HepG2 (cell line): ENCODE results near the gene CA4. TPM values are rescaled to one million over a fixed set of nuclear protein-coding genes. Genes with fewer than 3 reads are reported as not detected.

Experiments
- ATAC-seq: fragments of 200-7000 bp; cut with Tn5 transposase; 3 replicates; pipeline ENCODE4 v1.9.1; 2020; ENCODE audit warnings: mild to moderate bottlenecking, moderate library complexity
- BruUV-seq: library from RNA; stranded (reverse); fragments of 400-500 nt; replicated peaks from 2 replicates; lab custom pipeline; 2021; lab: Mats Ljungman, UMichigan
- CTCF ChIA-PET: fragments of 300-600 bp; formaldehyde crosslinking; extraction: SDS; loops from one replicate; lab custom pipeline; 2021; ENCODE audit warnings: low total read pairs, inconsistent platforms, low intra/inter-chr PET ratio; lab: Yijun Ruan, JAX
- POLR2A ChIA-PET: fragments of 350-600 bp; sonication (Branson Sonifier 250); formaldehyde crosslinking; loops from one replicate; lab custom pipeline; 2020; ENCODE audit warnings: antibody characterized with exemption, inconsistent platforms; lab: Yijun Ruan, JAX
- DNase-seq: peaks from one replicate; pipeline ENCODE4 v3.0.0-alpha.2; 2015; ENCODE audit warnings: low spot score
- FAIRE-seq: peaks from 3 replicates; lab custom pipeline; 2011; peaks lifted over from hg19 to GRCh38; lab: Jason Lieb, UNC
- H2AFZ ChIP-seq: one replicate; pipeline ENCODE4 v1.6.1; 2011; ENCODE audit warnings: low read length, inconsistent platforms
- H3K27ac ChIP-seq: fragments of 300-600 bp; 3 replicates; pipeline ENCODE4 v1.8.0; 2011; ENCODE audit warnings: mixed run types, mild to moderate bottlenecking, mixed read lengths, low read length, inconsistent platforms; ENCODE audit not compliant: insufficient read depth; ENCODE audit errors: extremely low read length
- H3K27me3 ChIP-seq, 2 experiments: fragments of 200-600 bp in 1 of 2; 2 replicates in 1 of 2; 3 replicates in 1 of 2; pipeline versions ENCODE4 v1.6.0 to v1.8.0; 2011; ENCODE audit warnings: low read length in 2 of 2, mild to moderate bottlenecking in 2 of 2, moderate library complexity in 2 of 2, inconsistent platforms in 1 of 2; ENCODE audit not compliant: insufficient read depth in 2 of 2, control insufficient read depth in 1 of 2
- H3K36me3 ChIP-seq, 2 experiments: fragments of 200-600 bp in 1 of 2; replicated peaks in 1 of 2; 2 replicates in 1 of 2; 3 replicates in 1 of 2; pipeline versions ENCODE4 v1.5.1 to v1.8.0; 2011; ENCODE audit warnings: low read length in 2 of 2, inconsistent platforms in 1 of 2; ENCODE audit not compliant: insufficient read depth in 2 of 2, control insufficient read depth in 1 of 2
- H3K4me1 ChIP-seq: 2 replicates; pipeline ENCODE4 v1.5.1; 2012; ENCODE audit warnings: low read length, inconsistent platforms; ENCODE audit not compliant: insufficient read depth
- H3K4me2 ChIP-seq: 2 replicates; pipeline ENCODE4 v1.6.0; 2011; ENCODE audit warnings: low read depth, low read length, inconsistent platforms
- H3K4me3 ChIP-seq, 3 experiments: fragments of 200-600 bp in 1 of 3; sonication (generic), shearing (Covaris generic) in 1 of 3; replicated peaks in 1 of 3; 2 replicates each; pipeline ENCODE4 v1.5.1; 2011 to 2016; ENCODE audit warnings: low read length in 3 of 3, inconsistent platforms in 2 of 3, low read depth in 2 of 3, mild to moderate bottlenecking in 2 of 3, control low read depth in 1 of 3, mixed read lengths in 1 of 3; ENCODE audit not compliant: insufficient read depth in 1 of 3
- H3K79me2 ChIP-seq: one replicate; pipeline ENCODE4 v1.6.1; 2011; ENCODE audit warnings: low read length, inconsistent platforms; ENCODE audit not compliant: insufficient read depth
- H3K9ac ChIP-seq: 2 replicates; pipeline ENCODE4 v1.6.0; 2011; ENCODE audit warnings: mild to moderate bottlenecking, low read depth, low read length, inconsistent platforms; ENCODE audit not compliant: insufficient read depth
- H3K9me3 ChIP-seq: 2 replicates; pipeline ENCODE4 v1.5.1; 2012; ENCODE audit warnings: mild to moderate bottlenecking, low read length
- H4K20me1 ChIP-seq: 2 replicates; pipeline ENCODE4 v1.6.0; 2011; ENCODE audit warnings: inconsistent platforms, mild to moderate bottlenecking, low read length, moderate library complexity; ENCODE audit not compliant: insufficient read depth
- CREB3 ChIP-seq: sonication (generic); formaldehyde crosslinking; IDR thresholded peaks from 2 replicates; pipeline ENCODE4 v1.5.0; 2020; ENCODE audit warnings: missing genetic modification reagents
- HNF1B ChIP-seq: sonication (generic); formaldehyde crosslinking; IDR thresholded peaks from 2 replicates; pipeline ENCODE4 v1.5.1; 2020; ENCODE audit warnings: mild to moderate bottlenecking, moderate library complexity, missing genetic modification reagents
- HNRNPK ChIP-seq: fragments of 200-400 bp; formaldehyde crosslinking; IDR thresholded peaks from 2 replicates; pipeline ENCODE4 v1.6.1; 2018; ENCODE audit warnings: low read length, low read depth, moderate library complexity, mild to moderate bottlenecking; ENCODE audit not compliant: poor library complexity, severe bottlenecking
- KLF11 ChIP-seq: IDR thresholded peaks from 2 replicates; pipeline ENCODE4 v1.6.1; 2016; ENCODE audit warnings: missing compliant biosample characterization
- PCBP2 ChIP-seq: fragments of 200-400 bp; formaldehyde crosslinking; optimal IDR thresholded peaks from 2 replicates; pipeline ENCODE3; 2018; ENCODE audit warnings: low read length, low read depth; ENCODE audit not compliant: poor library complexity, severe bottlenecking
- RERE ChIP-seq: IDR thresholded peaks from 2 replicates; pipeline ENCODE4 v1.6.1; 2016; ENCODE audit warnings: low read depth, missing genetic modification reagents, missing compliant biosample characterization
- SIX1 ChIP-seq: sonication (generic); formaldehyde crosslinking; IDR thresholded peaks from 2 replicates; pipeline ENCODE4 v1.4.0; 2020; ENCODE audit warnings: missing genetic modification reagents, borderline replicate concordance
- TBX3 ChIP-seq: fragments of 450-650 bp; IDR thresholded peaks from 2 replicates; pipeline ENCODE4 v1.6.1; 2017; ENCODE audit warnings: antibody characterized with exemption, mild to moderate bottlenecking, inconsistent platforms, borderline replicate concordance
- ZEB1 ChIP-seq: IDR thresholded peaks from 2 replicates; pipeline ENCODE4 v1.6.1; 2012; ENCODE audit warnings: mild to moderate bottlenecking, low read depth, inconsistent platforms; ENCODE audit not compliant: insufficient replicate concordance
- ZMYM4 ChIP-seq: sonication (generic); formaldehyde crosslinking; IDR thresholded peaks from 2 replicates; pipeline ENCODE4 v1.8.1; 2023; ENCODE audit warnings: mild to moderate bottlenecking, missing genetic modification reagents
- ZNF34 ChIP-seq: sonication (generic); formaldehyde crosslinking; IDR thresholded peaks from 2 replicates; pipeline ENCODE4 v1.4.0; 2020; ENCODE audit warnings: mild to moderate bottlenecking, missing genetic modification reagents, borderline replicate concordance
- ZNF512B ChIP-seq: sonication (generic); formaldehyde crosslinking; IDR thresholded peaks from 2 replicates; pipeline ENCODE4 v1.5.1; 2020; ENCODE audit warnings: missing genetic modification reagents, mild to moderate bottlenecking, borderline replicate concordance
- WGBS: methylation state at CpG from one replicate; pipeline ENCODE4 v1.1.6; 2017; ENCODE audit warnings: low lambda C conversion rate; 5-methylcytosine and 5-hydroxymethylcytosine counted together
- in situ Hi-C: cut with HindIII; loops from 2 replicates; pipeline ENCODE4 v1.10.0; 2017; ENCODE audit warnings: low pct_unique_long_range_greater_than_20kb; ENCODE audit not compliant: extremely low pct_ligation_motif_present
- intact Hi-C: fragments of 100-400 bp; cut with micrococcal nuclease; formaldehyde crosslinking; loops from one replicate; pipeline ENCODE4 v1.10.0; 2022; ENCODE audit not compliant: unreplicated experiment
- polyA plus RNA-seq, 8 experiments: library from polyadenylated mRNA; depleted of rRNA in 3 of 8; stranded (reverse) in 7 of 8; unstranded in 1 of 8; fragments of >200 nt; fragmentation: Illumina TruSeq in 4 of 8; extraction: Trizol in 4 of 8; gene quantifications; 2 replicates each; pipeline versions ENCODE4 v1.2.1 to v1.2.3, GENCODE V29; 2011 to 2016; ENCODE audit warnings: low read depth in 4 of 8, missing spikeins in 1 of 8, mixed read lengths in 1 of 8; ENCODE audit not compliant: insufficient read depth in 1 of 8
- total RNA-seq, 5 experiments: library from RNA; depleted of rRNA; stranded (reverse); fragments of >200 nt; fragmentation: Illumina TruSeq; extraction: Trizol; gene quantifications; 2 replicates each; pipeline ENCODE4 v1.2.3, GENCODE V29; 2016; ENCODE audit warnings: low read depth in 1 of 5

CA4 gene
- total and polyA plus RNA-seq, 2 of the 13 experiments (the other 11 are each of a cell fraction or from before 2014, with no cell fraction given) = not detected

- Histone ChIP-seq H3K4me1 (peaks cover 47% of the 10 kb centered on the region), H3K36me3 (no peaks in the 10 kb centered on the region), H3K4me3 (no peak overlapping the region), H3K9me3 (no peaks in the 10 kb centered on the region), H3K79me2 (no peaks in the 10 kb centered on the region), H2AFZ (no peak overlapping the region), H3K27ac (no peak overlapping the region), H3K4me2 (no peak overlapping the region), H3K27me3 (peaks cover 2 to 22% of the 10 kb centered on the region in 2 experiments; a peak in 1 of 5 replicates), H3K9ac (no peak overlapping the region), H4K20me1 (no peaks in the 10 kb centered on the region)
- ATAC-seq = peak; percentile 14; the same call in 2 of the 3 replicates
- no peak for FAIRE-seq
- no peak for DNase-seq
- intact Hi-C loops = no loop called here
- no TSS peak for BruUV-seq
- in situ Hi-C loops = loop anchor here (10.0 kb wide), 1 partner anchor 270 kb away; no protein-coding TSS in a partner anchor
- WGBS = 8% methylated on average over 5 of the region's 5 CpGs
- ChIA-PET CTCF (no interaction called here), POLR2A (no interaction called here)
- TF ChIP-seq HNF1B (CRISPR knock-in tag) (no peak), SIX1 (no peak), CREB3 (CRISPR knock-in tag) (no peak), ZEB1 (no peak), ZNF34 (CRISPR knock-in tag) (no peak), ZMYM4 (CRISPR knock-in tag) (no peak), TBX3 (no peak), HNRNPK (no peak), PCBP2 (no peak), ZNF512B (CRISPR knock-in tag) (no peak), KLF11 (CRISPR knock-in tag) (no peak), RERE (CRISPR knock-in tag) (no peak)
Observed at GRCh38 chr17:60165223-60165622, 15.4 kb downstream of the CA4 start.
